ENCODE measurements around the gene CCNB1. TPM values are rescaled to one million over a fixed set of nuclear protein-coding genes. Genes with fewer than 3 reads are reported as not detected.
"Not testable (repeated sequence)": the region's sequence is repeated elsewhere in the genome, so short reads cannot be mapped to it uniquely, and the experiment has no call there.

Gene CCNB1
- total RNA-seq (2012; rRNA removed) = 120 and 156 TPM in 2 replicates

DNA sequence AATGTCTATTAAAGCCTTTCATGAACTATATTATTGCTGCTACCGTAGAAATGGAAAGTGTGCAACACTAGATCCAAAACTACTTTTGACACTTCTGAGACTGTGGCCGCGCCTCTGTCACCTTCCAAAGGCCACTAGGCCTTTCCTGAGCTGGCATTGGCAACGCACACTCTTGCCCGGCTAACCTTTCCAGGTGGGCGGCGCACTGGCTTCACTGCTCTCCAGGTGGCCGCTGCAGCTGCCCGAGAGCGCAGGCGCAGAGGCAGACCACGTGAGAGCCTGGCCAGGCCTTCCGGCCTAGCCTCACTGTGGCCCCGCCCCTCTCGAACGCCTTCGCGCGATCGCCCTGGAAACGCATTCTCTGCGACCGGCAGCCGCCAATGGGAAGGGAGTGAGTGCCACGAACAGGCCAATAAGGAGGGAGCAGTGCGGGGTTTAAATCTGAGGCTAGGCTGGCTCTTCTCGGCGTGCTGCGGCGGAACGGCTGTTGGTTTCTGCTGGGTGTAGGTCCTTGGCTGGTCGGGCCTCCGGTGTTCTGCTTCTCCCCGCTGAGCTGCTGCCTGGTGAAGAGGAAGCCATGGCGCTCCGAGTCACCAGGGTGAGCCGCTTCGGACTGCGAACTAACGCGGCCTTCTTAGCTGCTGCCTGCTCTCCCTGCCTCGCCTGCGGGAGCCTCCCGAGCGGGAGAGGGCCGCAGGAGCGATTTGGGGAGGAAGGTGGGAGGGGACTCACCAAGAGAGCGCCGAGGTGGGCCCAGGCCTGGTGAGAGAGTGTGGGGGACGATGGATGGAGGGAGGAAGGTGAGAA lies at the start of gene CCNB1:
CCNB1 (plus strand) TSS at position 465 of the 807 bp plus-strand sequence; CDS start at position 578, 113 bp downstream.
- H3K9ac ChIP-seq (ENCODE audit: low read depth, low read length) = peak within 1 kb of the TSS; percentile 85

GRCh38 chr5:69129413-69129812 lies 37.5 kb upstream of the CCNB1 start:
- no peaks in the 10 kb centered on the region for H3K27me3 ChIP-seq (ENCODE audit: control insufficient read depth, insufficient read depth, low read length)
- H3K4me1 ChIP-seq (ENCODE audit: control insufficient read depth, insufficient read depth, low read length) = peaks cover 4% of the 10 kb centered on the region
- H3K9me3 ChIP-seq (replicated peaks; ENCODE audit: low read length) = no peaks in the 10 kb centered on the region
- H3K4me3 ChIP-seq (ENCODE audit: low read length) = no peak overlapping the region
- peaks cover 36% of the 10 kb centered on the region for H3K36me3 ChIP-seq (ENCODE audit: insufficient read depth, low read length)
- H3K4me2 ChIP-seq (ENCODE audit: low read length) = no peak overlapping the region
- no peak overlapping the region for H3K9ac ChIP-seq (ENCODE audit: low read depth, low read length)

More for the DNA sequence above, at the start of gene CCNB1:
- H3K36me3 ChIP-seq (ENCODE audit: insufficient read depth, low read length) = peaks cover 4% of the 10 kb centered on the region
- peak within 1 kb of the TSS; percentile 83 for H3K4me3 ChIP-seq (ENCODE audit: low read length)
- H3K27me3 ChIP-seq (ENCODE audit: control insufficient read depth, insufficient read depth, low read length) = no peaks in the 10 kb centered on the region
- peaks cover 15% of the 10 kb centered on the region for H3K4me1 ChIP-seq (ENCODE audit: control insufficient read depth, insufficient read depth, low read length)
- no peaks in the 10 kb centered on the region for H3K9me3 ChIP-seq (replicated peaks; ENCODE audit: low read length)
- H3K4me2 ChIP-seq (ENCODE audit: low read length) = peak within 1 kb of the TSS; percentile 98

GRCh38 chr5:69130241-69130640 lies 36.7 kb upstream of the CCNB1 start:
- Histone ChIP-seq H3K4me2 (ENCODE audit: low read length) (no peak overlapping the region), H3K9ac (ENCODE audit: low read depth, low read length) (no peak overlapping the region), H3K36me3 (ENCODE audit: insufficient read depth, low read length) (peaks cover 33% of the 10 kb centered on the region), H3K4me1 (ENCODE audit: control insufficient read depth, insufficient read depth, low read length) (peaks cover 4% of the 10 kb centered on the region), H3K9me3 (replicated peaks; ENCODE audit: low read length) (no peaks in the 10 kb centered on the region), H3K4me3 (ENCODE audit: low read length) (no peak overlapping the region), H3K27me3 (ENCODE audit: control insufficient read depth, insufficient read depth, low read length) (no peaks in the 10 kb centered on the region)

GRCh38 chr5:69131304-69131703 lies 35.6 kb upstream of the CCNB1 start:
- no peaks in the 10 kb centered on the region for H3K27me3 ChIP-seq (ENCODE audit: control insufficient read depth, insufficient read depth, low read length)
- peaks cover 33% of the 10 kb centered on the region for H3K36me3 ChIP-seq (ENCODE audit: insufficient read depth, low read length)
- peaks cover 4% of the 10 kb centered on the region for H3K4me1 ChIP-seq (ENCODE audit: control insufficient read depth, insufficient read depth, low read length)
- H3K9ac ChIP-seq (ENCODE audit: low read depth, low read length) = no peak overlapping the region
- H3K4me2 ChIP-seq (ENCODE audit: low read length) = no peak overlapping the region
- no peak overlapping the region for H3K4me3 ChIP-seq (ENCODE audit: low read length)
- H3K9me3 ChIP-seq (replicated peaks; ENCODE audit: low read length) = no peaks in the 10 kb centered on the region

- Histone ChIP-seq H3K4me3 (ENCODE audit: low read length) (no peak overlapping the region), H3K4me2 (ENCODE audit: low read length) (no peak overlapping the region), H3K9me3 (replicated peaks; ENCODE audit: low read length) (no peaks in the 10 kb centered on the region), H3K4me1 (ENCODE audit: control insufficient read depth, insufficient read depth, low read length) (peaks cover 2% of the 10 kb centered on the region), H3K9ac (ENCODE audit: low read depth, low read length) (no peak overlapping the region), H3K36me3 (ENCODE audit: insufficient read depth, low read length) (peaks cover 15% of the 10 kb centered on the region), H3K27me3 (ENCODE audit: control insufficient read depth, insufficient read depth, low read length) (no peaks in the 10 kb centered on the region)
Measured at GRCh38 chr5:69134126-69134525, 32.8 kb upstream of the CCNB1 start.

DNA sequence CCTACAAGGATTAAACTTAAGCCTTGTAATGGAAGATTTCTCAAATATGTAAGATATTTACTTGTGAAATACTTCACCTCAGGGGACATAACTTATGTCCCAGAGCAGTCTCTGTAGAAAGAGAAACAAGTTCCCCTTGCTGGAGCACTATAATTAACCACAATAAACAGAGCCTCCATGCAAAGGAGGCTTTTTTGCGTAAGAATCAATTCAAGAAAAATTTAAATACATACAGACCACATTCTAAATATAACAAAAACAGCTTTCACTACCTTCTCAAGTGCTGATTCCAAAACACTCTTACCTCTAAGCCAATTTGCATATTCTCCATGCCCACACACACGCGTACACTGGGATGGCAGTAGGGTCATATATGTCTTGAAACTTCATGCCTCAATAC lies 30.7 kb upstream of the CCNB1 start:
- no peak overlapping the region for H3K4me2 ChIP-seq (ENCODE audit: low read length)
- no peaks in the 10 kb centered on the region for H3K4me1 ChIP-seq (ENCODE audit: control insufficient read depth, insufficient read depth, low read length)
- H3K9ac ChIP-seq (ENCODE audit: low read depth, low read length) = no peak overlapping the region
- peaks cover 3% of the 10 kb centered on the region for H3K9me3 ChIP-seq (replicated peaks; ENCODE audit: low read length)
- H3K27me3 ChIP-seq (ENCODE audit: control insufficient read depth, insufficient read depth, low read length) = no peaks in the 10 kb centered on the region
- peaks cover 13% of the 10 kb centered on the region for H3K36me3 ChIP-seq (ENCODE audit: insufficient read depth, low read length)
- H3K4me3 ChIP-seq (ENCODE audit: low read length) = no peak overlapping the region

DNA sequence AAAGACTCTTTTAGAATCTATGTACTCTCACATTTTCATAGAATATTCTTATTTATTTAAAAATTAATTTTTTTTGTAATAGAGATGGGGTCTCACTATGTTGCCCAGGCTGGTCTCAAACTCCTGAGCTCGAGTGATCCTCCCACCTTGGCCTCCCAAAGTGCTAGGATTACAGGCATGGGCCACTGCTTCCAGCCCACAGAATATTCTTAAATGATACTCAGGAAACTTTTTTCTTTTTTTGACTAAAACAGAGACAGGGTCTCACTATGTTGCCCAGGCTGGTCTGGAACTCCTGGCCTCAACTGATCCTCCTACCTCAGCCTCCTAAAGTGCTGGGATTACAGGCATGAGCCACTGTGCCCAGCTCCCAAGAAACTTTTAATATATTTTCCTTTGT lies 29.7 kb upstream of the CCNB1 start:
- not testable (repeated sequence) for H3K4me3 ChIP-seq (ENCODE audit: low read length); H3K9me3 ChIP-seq (replicated peaks; ENCODE audit: low read length); H3K4me1 ChIP-seq (ENCODE audit: control insufficient read depth, insufficient read depth, low read length); H3K4me2 ChIP-seq (ENCODE audit: low read length); H3K9ac ChIP-seq (ENCODE audit: low read depth, low read length); H3K27me3 ChIP-seq (ENCODE audit: control insufficient read depth, insufficient read depth, low read length)
- peaks cover 13% of the 10 kb centered on the region for H3K36me3 ChIP-seq (ENCODE audit: insufficient read depth, low read length)

DNA sequence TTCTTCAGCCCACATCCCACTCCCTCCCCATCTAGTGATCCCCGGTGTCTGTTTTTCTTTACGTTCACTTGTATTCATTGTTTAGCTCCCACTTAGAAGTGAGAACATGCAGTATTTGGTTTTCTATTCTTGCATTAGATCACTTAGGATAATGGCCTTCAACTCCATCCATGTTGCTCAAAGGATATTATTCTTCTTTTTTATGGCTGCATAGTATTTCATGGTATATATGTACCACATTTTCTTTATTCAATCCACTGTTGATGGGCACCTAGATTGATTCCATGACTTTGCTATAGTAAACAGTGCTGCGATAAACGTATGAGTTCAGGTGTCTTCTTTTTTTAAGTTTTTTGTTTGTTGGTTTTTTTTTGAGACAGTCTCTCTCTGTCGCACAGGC lies 29.1 kb upstream of the CCNB1 start:
- H3K27me3 ChIP-seq (ENCODE audit: control insufficient read depth, insufficient read depth, low read length) = no peaks in the 10 kb centered on the region
- no peaks in the 10 kb centered on the region for H3K4me1 ChIP-seq (ENCODE audit: control insufficient read depth, insufficient read depth, low read length)
- H3K4me2 ChIP-seq (ENCODE audit: low read length) = no peak overlapping the region
- no peak overlapping the region for H3K9ac ChIP-seq (ENCODE audit: low read depth, low read length)
- peaks cover 3% of the 10 kb centered on the region for H3K9me3 ChIP-seq (replicated peaks; ENCODE audit: low read length)
- peaks cover 13% of the 10 kb centered on the region for H3K36me3 ChIP-seq (ENCODE audit: insufficient read depth, low read length)
- H3K4me3 ChIP-seq (ENCODE audit: low read length) = no peak overlapping the region

- Histone ChIP-seq H3K27me3 (ENCODE audit: control insufficient read depth, insufficient read depth, low read length) (no peaks in the 10 kb centered on the region), H3K4me3 (ENCODE audit: low read length) (no peak overlapping the region), H3K4me1 (ENCODE audit: control insufficient read depth, insufficient read depth, low read length) (no peaks in the 10 kb centered on the region), H3K36me3 (ENCODE audit: insufficient read depth, low read length) (peaks cover 4% of the 10 kb centered on the region), H3K4me2 (ENCODE audit: low read length) (no peak overlapping the region), H3K9me3 (replicated peaks; ENCODE audit: low read length) (peaks cover 3% of the 10 kb centered on the region), H3K9ac (ENCODE audit: low read depth, low read length) (no peak overlapping the region)
Measured at GRCh38 chr5:69138766-69139165, 28.2 kb upstream of the CCNB1 start.

- H3K36me3 ChIP-seq (ENCODE audit: insufficient read depth, low read length); H3K4me2 ChIP-seq (ENCODE audit: low read length); H3K9me3 ChIP-seq (replicated peaks; ENCODE audit: low read length); H3K4me1 ChIP-seq (ENCODE audit: control insufficient read depth, insufficient read depth, low read length); H3K4me3 ChIP-seq (ENCODE audit: low read length); H3K9ac ChIP-seq (ENCODE audit: low read depth, low read length); H3K27me3 ChIP-seq (ENCODE audit: control insufficient read depth, insufficient read depth, low read length): not testable (repeated sequence)
Measured at GRCh38 chr5:69140239-69140638, 26.7 kb upstream of the CCNB1 start.

- Histone ChIP-seq H3K9ac (ENCODE audit: low read depth, low read length) (no peak overlapping the region), H3K4me1 (ENCODE audit: control insufficient read depth, insufficient read depth, low read length) (no peaks in the 10 kb centered on the region), H3K9me3 (replicated peaks; ENCODE audit: low read length) (peaks cover 3% of the 10 kb centered on the region), H3K4me3 (ENCODE audit: low read length) (no peak overlapping the region), H3K27me3 (ENCODE audit: control insufficient read depth, insufficient read depth, low read length) (no peaks in the 10 kb centered on the region), H3K36me3 (ENCODE audit: insufficient read depth, low read length) (no peaks in the 10 kb centered on the region), H3K4me2 (ENCODE audit: low read length) (no peak overlapping the region)
Measured at GRCh38 chr5:69140827-69141226, 26.1 kb upstream of the CCNB1 start.

DNA sequence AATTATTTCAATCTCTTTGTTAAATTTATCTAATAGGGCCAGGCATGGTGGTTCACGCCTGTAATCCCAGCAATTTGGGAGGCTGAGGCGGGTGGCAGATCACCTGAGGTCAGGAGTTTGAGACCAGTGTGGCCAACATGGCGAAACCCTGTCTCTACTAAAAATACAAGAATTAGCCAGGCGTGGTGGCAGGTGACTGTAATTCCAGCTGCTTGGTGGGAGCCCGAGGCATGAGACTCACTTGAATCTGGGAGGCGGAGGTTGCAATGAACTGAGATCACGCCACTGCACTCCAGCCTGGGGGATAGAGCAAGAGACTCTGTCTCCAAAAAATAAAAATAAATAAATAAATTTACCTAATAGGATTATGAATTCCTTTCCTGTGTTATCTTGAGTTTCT lies 18.4 kb upstream of the CCNB1 start:
- not testable (repeated sequence) for H3K9ac ChIP-seq (ENCODE audit: low read depth, low read length); H3K4me3 ChIP-seq (ENCODE audit: low read length); H3K27me3 ChIP-seq (ENCODE audit: control insufficient read depth, insufficient read depth, low read length); H3K9me3 ChIP-seq (replicated peaks; ENCODE audit: low read length); H3K36me3 ChIP-seq (ENCODE audit: insufficient read depth, low read length); H3K4me1 ChIP-seq (ENCODE audit: control insufficient read depth, insufficient read depth, low read length); H3K4me2 ChIP-seq (ENCODE audit: low read length)

All from skeletal muscle satellite cell (primary cell).